ENCODE measurements around the gene S1PR1. TPM values are rescaled to one million over a fixed set of nuclear protein-coding genes. Genes with fewer than 3 reads are reported as not detected.

The S1PR1 gene
- total and polyA plus RNA-seq, 2 of the 13 experiments (the other 11 are each of a cell fraction or from before 2014, with no cell fraction given): not detected

GRCh38 chr1:101198842-101199636 is 37.8 kb upstream of the S1PR1 start:
- DNase-seq (ENCODE audit: low spot score): no peak
- FAIRE-seq: no peak
- no peak overlapping the region for H2AFZ ChIP-seq (ENCODE audit: low read length)
- H3K4me2 ChIP-seq (ENCODE audit: low read depth, low read length): no peak overlapping the region
- peaks cover 4% of the 10 kb centered on the region for H3K4me1 ChIP-seq (ENCODE audit: insufficient read depth, low read length)
- WGBS (ENCODE audit: low lambda C conversion rate): 53% methylated on average over 8 of the region's 8 CpGs
- no peak overlapping the region for H3K9ac ChIP-seq (ENCODE audit: insufficient read depth, low read depth, low read length)
- H3K4me3 ChIP-seq (replicated peaks in 1 of 3; ENCODE audit: insufficient read depth in 1 of 3, low read depth in 2 of 3, low read length in 3 of 3): no peak overlapping the region
- CTCF ChIA-PET (ENCODE audit: low intra/inter-chr PET ratio, low total read pairs): no interaction called here
- no peaks in the 10 kb centered on the region for H3K36me3 ChIP-seq (replicated peaks in 1 of 2; ENCODE audit: control insufficient read depth in 1 of 2, insufficient read depth in 2 of 2, low read length in 2 of 2)
- H4K20me1 ChIP-seq (ENCODE audit: insufficient read depth, low read length): no peaks in the 10 kb centered on the region
- intact Hi-C loops (cut with micrococcal nuclease; ENCODE audit: unreplicated experiment) (no loop called here), in situ Hi-C loops (cut with HindIII; ENCODE audit: extremely low pct_ligation_motif_present, low pct_unique_long_range_greater_than_20kb) (no loop called here)
- H3K27ac ChIP-seq (ENCODE audit: extremely low read length, insufficient read depth, low read length): no peak overlapping the region
- no peaks in the 10 kb centered on the region for H3K79me2 ChIP-seq (ENCODE audit: insufficient read depth, low read length)
- TF ChIP-seq HOXA7 (CRISPR knock-in tag; IDR thresholded peaks at IDR 0.05): no peak
- H3K27me3 ChIP-seq (ENCODE audit: control insufficient read depth in 1 of 2, insufficient read depth in 2 of 2, low read length in 2 of 2): peaks cover 0 to 8% of the 10 kb centered on the region in 2 experiments; a peak in 1 of 5 replicates
- H3K9me3 ChIP-seq (ENCODE audit: low read length): no peaks in the 10 kb centered on the region
- POLR2A ChIA-PET: no interaction called here
- no peak for ATAC-seq
- no TSS peak for BruUV-seq (replicated peaks)

- Histone ChIP-seq H3K79me2 (ENCODE audit: insufficient read depth, low read length) (no peaks in the 10 kb centered on the region), H3K27me3 (ENCODE audit: control insufficient read depth in 1 of 2, insufficient read depth in 2 of 2, low read length in 2 of 2) (peaks cover 0 to 8% of the 10 kb centered on the region in 2 experiments; a peak in 1 of 5 replicates), H3K4me1 (ENCODE audit: insufficient read depth, low read length) (no peaks in the 10 kb centered on the region), H3K27ac (ENCODE audit: extremely low read length, insufficient read depth, low read length) (no peak overlapping the region), H3K4me2 (ENCODE audit: low read depth, low read length) (no peak overlapping the region), H3K36me3 (replicated peaks in 1 of 2; ENCODE audit: control insufficient read depth in 1 of 2, insufficient read depth in 2 of 2, low read length in 2 of 2) (no peaks in the 10 kb centered on the region), H2AFZ (ENCODE audit: low read length) (no peak overlapping the region), H3K9me3 (ENCODE audit: low read length) (no peaks in the 10 kb centered on the region), H4K20me1 (ENCODE audit: insufficient read depth, low read length) (no peaks in the 10 kb centered on the region), H3K4me3 (replicated peaks in 1 of 3; ENCODE audit: insufficient read depth in 1 of 3, low read depth in 2 of 3, low read length in 3 of 3) (no peak overlapping the region), H3K9ac (ENCODE audit: insufficient read depth, low read depth, low read length) (no peak overlapping the region)
- intact Hi-C loops (cut with micrococcal nuclease; ENCODE audit: unreplicated experiment): no loop called here
- FAIRE-seq: no peak
- ATAC-seq: no peak
- TF ChIP-seq TBX3 (IDR thresholded peaks at IDR 0.05; ENCODE audit: borderline replicate concordance) (no peak), AHR (CRISPR knock-in tag; IDR thresholded peaks at IDR 0.05) (no peak), RFX5 (IDR thresholded peaks at IDR 0.05; ENCODE audit: low read depth, low read length) (no peak), ZNF101 (CRISPR knock-in tag; IDR thresholded peaks at IDR 0.05; ENCODE audit: borderline replicate concordance, low read depth) (no peak), HNRNPLL (IDR thresholded peaks at IDR 0.05; ENCODE audit: low read depth, low read length, poor library complexity, severe bottlenecking) (no peak), RNF219 (CRISPR knock-in tag; IDR thresholded peaks at IDR 0.05) (no peak), MAX (IDR thresholded peaks at IDR 0.05) (no peak), WIZ (CRISPR knock-in tag; IDR thresholded peaks at IDR 0.05) (no peak), ZNF841 (CRISPR knock-in tag; IDR thresholded peaks at IDR 0.05; ENCODE audit: borderline replicate concordance) (no peak), ZBTB10 (CRISPR knock-in tag; IDR thresholded peaks at IDR 0.05; ENCODE audit: borderline replicate concordance) (no peak)
- in situ Hi-C loops (cut with HindIII; ENCODE audit: extremely low pct_ligation_motif_present, low pct_unique_long_range_greater_than_20kb): no loop called here
- 75% methylated on average over 1 of the region's 1 CpG for WGBS (ENCODE audit: low lambda C conversion rate)
- no peak for DNase-seq (ENCODE audit: low spot score)
- BruUV-seq (replicated peaks): no TSS peak
- POLR2A ChIA-PET: no interaction called here
- CTCF ChIA-PET (ENCODE audit: low intra/inter-chr PET ratio, low total read pairs): no interaction called here
These were observed 37.2 kb upstream of the S1PR1 start for GRCh38 chr1:101199637-101199982.
